DND-41 (cell line): Measurements from ENCODE around the gene SETD3.

Source experiments
- ATAC-seq: fragments of 200-7000 bp; cut with Tn5 transposase; 3 replicates; pipeline ENCODE4 v1.9.1; 2021; ENCODE audit warnings: low read depth; ENCODE audit not compliant: insufficient read depth
- DNase-seq: peaks from one replicate; pipeline ENCODE4 v3.0.0-alpha.2; 2020
- H2AFZ ChIP-seq: 2 replicates; pipeline ENCODE4 v1.6.0; 2012; ENCODE audit warnings: low read depth, low read length
- H3K27ac ChIP-seq: 2 replicates; pipeline ENCODE4 v1.5.1; 2012; ENCODE audit warnings: low read length, inconsistent platforms
- H3K27me3 ChIP-seq: fragments of 200-600 bp; sonication (generic); 2 replicates; pipeline ENCODE4 v1.6.0; 2012; ENCODE audit warnings: low read length, mild to moderate bottlenecking, inconsistent platforms; ENCODE audit not compliant: insufficient read depth, poor library complexity
- H3K36me3 ChIP-seq: 2 replicates; pipeline ENCODE4 v1.5.1; 2012; ENCODE audit warnings: low read length, inconsistent platforms; ENCODE audit not compliant: insufficient read depth
- H3K4me1 ChIP-seq: 2 replicates; pipeline ENCODE4 v1.5.1; 2012; ENCODE audit warnings: mild to moderate bottlenecking, low read length; ENCODE audit not compliant: insufficient read depth
- H3K4me2 ChIP-seq: 2 replicates; pipeline ENCODE4 v1.6.0; 2012; ENCODE audit warnings: mild to moderate bottlenecking, moderate library complexity, low read length, inconsistent platforms; ENCODE audit not compliant: insufficient read depth
- H3K4me3 ChIP-seq, 2 experiments: fragments of 200-600 bp in 1 of 2; shearing (Covaris generic) in 1 of 2; 2 replicates each; pipeline ENCODE4 v1.5.1; 2012 to 2016; ENCODE audit warnings: inconsistent platforms in 2 of 2, low read length in 2 of 2, mild to moderate bottlenecking in 2 of 2, low read depth in 1 of 2, moderate library complexity in 1 of 2
- H3K79me2 ChIP-seq: 2 replicates; pipeline ENCODE4 v1.6.0; 2012; ENCODE audit warnings: low read length, inconsistent platforms; ENCODE audit not compliant: insufficient read depth
- H3K9ac ChIP-seq: 2 replicates; pipeline ENCODE4 v1.6.0; 2012; ENCODE audit warnings: low read depth, mild to moderate bottlenecking, inconsistent platforms, low read length, moderate library complexity
- H3K9me3 ChIP-seq: 2 replicates; pipeline ENCODE4 v1.5.1; 2012; ENCODE audit warnings: low read length, moderate library complexity, mild to moderate bottlenecking, inconsistent platforms; ENCODE audit not compliant: insufficient read depth, severe bottlenecking
- H4K20me1 ChIP-seq: 2 replicates; pipeline ENCODE4 v1.6.0; 2012; ENCODE audit warnings: low read length; ENCODE audit not compliant: insufficient read depth
- CTCF ChIP-seq: IDR thresholded peaks from 2 replicates; pipeline ENCODE4 v1.5.1; 2012; ENCODE audit warnings: borderline replicate concordance, low read length, moderate library complexity, mild to moderate bottlenecking; ENCODE audit not compliant: poor library complexity, severe bottlenecking; ENCODE audit errors: extremely low read depth
- EZH2 ChIP-seq: IDR thresholded peaks from 3 replicates; pipeline ENCODE4 v1.6.1; 2012; ENCODE audit warnings: borderline replicate concordance, low read depth, mild to moderate bottlenecking, moderate library complexity, low read length, inconsistent platforms; ENCODE audit not compliant: severe bottlenecking

The SETD3 gene

GRCh38 chr14:99468081-99468480, 12.6 kb downstream of the SETD3 start:
- no peak overlapping the region for H3K4me3 ChIP-seq
- H3K79me2 ChIP-seq = peaks cover 90% of the 10 kb centered on the region
- DNase-seq (no peak), ATAC-seq (no peak)
- H3K9ac ChIP-seq = no peak overlapping the region
- H3K4me1 ChIP-seq = no peaks in the 10 kb centered on the region
- no peaks in the 10 kb centered on the region for H3K27me3 ChIP-seq
- H3K4me2 ChIP-seq = no peak overlapping the region
- H2AFZ ChIP-seq = no peak overlapping the region
- TF ChIP-seq CTCF (no peak), EZH2 (no peak)
- H3K27ac ChIP-seq = no peak overlapping the region
- H3K36me3 ChIP-seq = peaks cover 29% of the 10 kb centered on the region
- H4K20me1 ChIP-seq = peaks cover 81% of the 10 kb centered on the region
- H3K9me3 ChIP-seq = no peaks in the 10 kb centered on the region

GRCh38 chr14:99467336-99468078, 13.2 kb downstream of the SETD3 start:
- Histone ChIP-seq H3K36me3 (peaks cover 35% of the 10 kb centered on the region), H3K27ac (no peak overlapping the region), H3K79me2 (peaks cover 84% of the 10 kb centered on the region), H3K9ac (no peak overlapping the region), H4K20me1 (peaks cover 75% of the 10 kb centered on the region), H3K27me3 (no peaks in the 10 kb centered on the region), H3K4me1 (no peaks in the 10 kb centered on the region), H3K4me2 (no peak overlapping the region), H2AFZ (no peak overlapping the region), H3K4me3 (no peak overlapping the region), H3K9me3 (no peaks in the 10 kb centered on the region)
- no peak for DNase-seq
- TF ChIP-seq EZH2 = no peak
- no peak for TF ChIP-seq CTCF
- no peak for ATAC-seq

GRCh38 chr14:99466758-99467157, 13.9 kb downstream of the SETD3 start:
- Histone ChIP-seq H3K4me1 (no peaks in the 10 kb centered on the region), H4K20me1 (peaks cover 68% of the 10 kb centered on the region), H3K9ac (no peak overlapping the region), H3K27ac (no peak overlapping the region), H3K79me2 (peaks cover 77% of the 10 kb centered on the region), H3K9me3 (no peaks in the 10 kb centered on the region), H3K4me2 (no peak overlapping the region), H3K36me3 (peaks cover 42% of the 10 kb centered on the region), H3K4me3 (no peak overlapping the region), H2AFZ (no peak overlapping the region), H3K27me3 (no peaks in the 10 kb centered on the region)
- TF ChIP-seq CTCF (no peak), EZH2 (no peak)
- ATAC-seq (no peak), DNase-seq (no peak)
